ENCODE data around the gene KERA.

GRCh38 chr12:91053951-91054715 is 3.7 kb downstream of the KERA start:
- no peak for TF ChIP-seq EP300 (IDR thresholded peaks at IDR 0.05)
- TF ChIP-seq POLR2A (IDR thresholded peaks at IDR 0.05; ENCODE audit: low read depth), result no peak
- no peak for TF ChIP-seq CTCF (IDR thresholded peaks at IDR 0.05)

All from esophagus muscularis mucosa (tissue), 4 donors.